Cardiac fibroblast (primary cell): ENCODE results near the gene FOXS1.

Experiments used
- DNase-seq, 2 donors: peaks; one replicate each; pipeline versions ENCODE4 v3.0.0 to v3.0.0-alpha.2; 2010; ENCODE audit warnings: low read depth in 2 of 2
- H3K4me3 ChIP-seq, 2 donors: replicated peaks in 1 of 2; 1 replicate in 1 of 2; 2 replicates in 1 of 2; pipeline ENCODE4 v1.5.1; 2011; ENCODE audit warnings: low read depth in 2 of 2, low read length in 2 of 2, mild to moderate bottlenecking in 2 of 2, moderate library complexity in 1 of 2
- TF ChIP-seq, protein P1 (sequence below): IDR thresholded peaks from one replicate; pipeline ENCODE4 v1.5.1; 2011; ENCODE audit warnings: low read depth, mild to moderate bottlenecking, low read length, inconsistent platforms

The FOXS1 gene

DNA sequence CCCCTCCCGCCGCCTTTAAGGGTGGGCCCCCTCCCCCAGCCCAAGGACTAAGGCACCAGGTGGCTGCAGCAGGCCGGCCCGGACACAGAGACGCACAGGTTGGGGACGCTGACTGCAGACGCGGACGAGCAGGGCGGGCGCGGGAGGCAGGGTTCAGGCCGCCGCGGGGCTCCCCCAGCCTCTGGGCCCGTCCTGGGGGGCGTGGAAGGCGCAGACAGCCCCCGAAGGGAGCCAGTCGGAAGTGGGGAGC is 15.7 kb upstream of the FOXS1 start:
- TF ChIP-seq, protein P1, sequence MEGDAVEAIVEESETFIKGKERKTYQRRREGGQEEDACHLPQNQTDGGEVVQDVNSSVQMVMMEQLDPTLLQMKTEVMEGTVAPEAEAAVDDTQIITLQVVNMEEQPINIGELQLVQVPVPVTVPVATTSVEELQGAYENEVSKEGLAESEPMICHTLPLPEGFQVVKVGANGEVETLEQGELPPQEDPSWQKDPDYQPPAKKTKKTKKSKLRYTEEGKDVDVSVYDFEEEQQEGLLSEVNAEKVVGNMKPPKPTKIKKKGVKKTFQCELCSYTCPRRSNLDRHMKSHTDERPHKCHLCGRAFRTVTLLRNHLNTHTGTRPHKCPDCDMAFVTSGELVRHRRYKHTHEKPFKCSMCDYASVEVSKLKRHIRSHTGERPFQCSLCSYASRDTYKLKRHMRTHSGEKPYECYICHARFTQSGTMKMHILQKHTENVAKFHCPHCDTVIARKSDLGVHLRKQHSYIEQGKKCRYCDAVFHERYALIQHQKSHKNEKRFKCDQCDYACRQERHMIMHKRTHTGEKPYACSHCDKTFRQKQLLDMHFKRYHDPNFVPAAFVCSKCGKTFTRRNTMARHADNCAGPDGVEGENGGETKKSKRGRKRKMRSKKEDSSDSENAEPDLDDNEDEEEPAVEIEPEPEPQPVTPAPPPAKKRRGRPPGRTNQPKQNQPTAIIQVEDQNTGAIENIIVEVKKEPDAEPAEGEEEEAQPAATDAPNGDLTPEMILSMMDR = no peak
- DNase-seq = no peak
- peak overlapping the region; percentile 40 to 45 for H3K4me3 ChIP-seq

DNA sequence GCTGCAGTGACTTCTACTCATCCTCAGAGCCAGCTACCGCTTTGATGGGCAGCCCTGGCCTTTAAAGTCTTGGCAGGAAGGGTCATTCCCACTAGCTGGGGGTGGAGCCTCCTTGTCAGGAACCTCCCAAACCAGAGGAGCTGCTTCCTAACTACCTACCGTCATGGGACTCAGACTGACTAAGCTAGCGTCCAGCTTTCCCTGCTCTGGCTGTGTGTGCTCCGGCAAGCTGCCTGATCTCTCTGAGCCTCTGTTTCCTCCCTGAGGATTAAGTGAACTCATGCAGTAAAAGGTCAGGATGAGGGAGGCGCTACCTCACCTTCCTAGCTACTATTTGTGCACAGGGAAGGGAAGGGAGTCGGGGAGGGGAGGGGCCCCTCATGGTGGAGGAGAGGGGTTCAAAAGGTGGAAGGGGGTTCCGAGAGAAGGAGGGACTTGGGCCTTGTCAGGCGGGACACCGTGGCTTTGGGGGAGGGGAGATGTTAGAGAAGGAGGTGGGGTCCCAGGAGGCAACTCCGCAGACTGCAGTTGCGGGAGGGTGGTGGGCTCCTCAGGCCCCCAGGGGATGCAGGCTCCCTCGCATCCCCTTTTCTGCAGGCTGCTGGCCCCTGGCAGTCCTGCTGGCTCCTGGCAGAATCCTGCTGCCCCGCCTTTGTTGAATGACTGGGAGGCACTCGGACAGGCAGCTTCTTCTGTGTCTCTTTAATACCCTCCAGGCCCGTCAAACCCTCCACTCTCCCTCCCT is 15.2 kb upstream of the FOXS1 start:
- TF ChIP-seq, protein P1 = no peak
- peak; percentile 57 to 61 for DNase-seq
- H3K4me3 ChIP-seq = peak overlapping the region in 1 of 2 donors; percentile 45

DNA sequence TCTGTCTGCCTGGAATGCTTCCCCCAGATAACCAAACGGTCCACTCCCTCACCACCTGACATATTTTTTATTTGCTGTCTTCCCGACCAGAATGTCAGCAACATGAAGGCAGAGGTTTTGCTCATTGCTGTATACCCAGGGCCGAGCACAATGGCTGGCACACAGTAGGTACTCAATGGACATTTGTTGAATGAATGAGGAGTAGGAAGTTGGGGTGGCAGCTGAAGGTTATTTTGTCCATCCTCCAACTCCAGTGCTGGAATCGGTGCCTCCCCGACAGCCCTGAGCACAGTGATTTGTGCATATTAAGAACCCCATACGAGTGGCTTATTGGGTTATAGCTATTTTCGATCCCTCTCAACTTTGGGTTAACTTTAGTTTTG is 14.6 kb upstream of the FOXS1 start:
- no peak overlapping the region for H3K4me3 ChIP-seq
- DNase-seq = no peak
- TF ChIP-seq, protein P1 = no peak

DNA sequence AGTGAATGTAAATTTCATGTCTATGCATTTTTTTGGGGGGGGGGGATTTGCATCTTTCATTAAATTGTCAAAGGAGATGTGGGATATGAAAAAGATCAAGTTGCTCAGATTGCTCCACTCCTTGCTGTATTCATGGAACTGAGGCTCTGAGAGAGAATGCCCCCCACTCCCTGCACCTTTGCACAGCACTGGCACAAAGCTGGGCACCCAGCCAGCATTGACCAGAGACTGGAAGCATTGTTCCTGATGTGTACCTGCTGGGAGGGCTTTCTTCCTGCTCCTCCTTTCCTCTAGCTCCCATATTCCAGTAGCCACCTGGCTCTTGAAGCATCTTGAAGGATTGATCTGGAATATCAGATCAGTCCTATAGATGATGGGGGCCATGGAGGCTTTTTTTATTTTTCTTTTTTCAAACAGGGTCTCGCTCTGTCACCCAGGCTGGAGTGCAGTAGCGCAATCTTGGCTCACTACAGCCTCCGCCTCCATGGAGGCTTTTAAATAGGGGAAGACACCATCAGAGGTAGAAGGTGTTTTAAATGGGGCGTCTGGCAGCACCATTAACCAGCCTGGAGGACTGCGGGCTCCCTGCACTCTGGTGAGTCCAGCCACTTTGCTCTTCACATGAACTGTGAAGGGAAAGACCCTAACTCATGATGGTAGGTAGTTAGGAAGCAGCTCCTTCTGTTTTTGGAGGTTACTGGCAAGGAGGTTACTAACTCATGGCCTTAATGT is 14.0 kb upstream of the FOXS1 start:
- DNase-seq = no peak
- H3K4me3 ChIP-seq = no peak overlapping the region
- TF ChIP-seq, protein P1 = no peak

DNA sequence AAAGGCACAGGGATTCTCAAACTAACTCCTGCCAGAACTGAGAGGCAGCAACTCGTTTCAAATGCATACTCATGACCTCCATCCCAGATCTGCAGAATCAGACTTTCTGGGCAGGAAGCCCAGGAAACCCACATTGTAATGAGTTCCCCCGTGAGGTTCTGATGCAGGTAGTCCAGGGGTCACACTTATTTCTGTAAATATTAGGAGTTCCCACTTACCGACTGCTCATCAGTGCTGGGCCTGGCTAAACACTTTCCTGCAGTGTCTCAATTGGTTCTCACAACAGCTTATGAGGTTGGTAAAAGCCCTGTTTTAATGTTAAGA is 13.3 kb upstream of the FOXS1 start:
- TF ChIP-seq, protein P1 = no peak
- H3K4me3 ChIP-seq = no peak overlapping the region
- DNase-seq = no peak

DNA sequence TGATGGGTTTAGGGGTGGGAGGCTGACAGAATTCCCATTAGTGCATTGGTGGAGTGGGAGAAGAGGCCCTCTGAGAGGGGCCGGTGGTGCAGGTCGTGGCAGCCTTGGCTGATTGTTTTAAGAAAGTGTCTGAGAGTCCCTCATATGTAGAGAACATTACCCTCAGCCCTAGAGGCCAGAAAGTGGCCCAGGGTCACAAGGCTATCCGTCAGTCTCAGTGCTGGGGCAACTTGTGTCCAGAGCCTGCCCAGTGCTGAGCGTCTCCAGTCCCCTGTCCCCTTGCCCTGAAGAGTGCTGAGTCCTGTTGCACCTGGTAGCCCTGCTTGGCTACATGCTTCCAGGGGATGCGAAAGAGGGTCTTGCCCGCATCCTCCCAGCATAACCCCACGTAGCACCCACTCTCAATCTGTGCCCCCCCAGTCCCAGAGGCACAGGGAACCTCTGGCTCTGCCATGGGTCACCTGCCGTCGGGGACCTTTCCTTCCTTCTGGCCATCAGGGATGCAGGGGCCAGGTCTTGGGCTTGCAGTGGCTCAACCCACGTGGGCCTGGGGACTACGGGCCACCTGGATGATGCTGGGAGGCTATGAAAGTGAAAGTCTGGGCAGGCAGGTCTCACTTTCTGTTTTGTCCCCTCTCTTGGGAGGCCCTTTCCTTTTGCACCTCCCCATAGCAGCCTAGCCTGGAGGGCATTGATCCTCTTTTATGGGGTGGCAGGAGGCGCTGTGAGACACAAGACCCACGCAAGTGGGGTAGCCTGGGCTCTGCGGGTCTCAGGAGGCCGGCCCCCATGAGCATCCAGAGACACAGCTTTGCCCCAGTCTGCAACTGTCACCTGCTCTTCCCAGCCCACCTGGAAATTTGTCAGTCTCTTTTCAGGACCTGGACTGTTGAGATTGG is 12.7 kb upstream of the FOXS1 start:
- DNase-seq = no peak
- TF ChIP-seq, protein P1 = no peak
- H3K4me3 ChIP-seq = no peak overlapping the region
